HG03097 (cell line): ENCODE measurements around the gene SNTB2.
"Not testable (repeated sequence)": the region's sequence is repeated elsewhere in the genome, so short reads cannot be mapped to it uniquely, and the experiment has no call there.

Source experiments
- ATAC-seq: cut with Tn5 transposase; IDR thresholded peaks from one replicate; pipeline ENCODE4 v1.9.1; 2021; ENCODE audit not compliant: unreplicated experiment, low FRiP score

SNTB2 gene

GRCh38 chr16:69225121-69225520 lies 38.2 kb downstream of the SNTB2 start:
- ATAC-seq, result no peak

GRCh38 chr16:69233124-69233523 lies 46.2 kb downstream of the SNTB2 start:
- no peak for ATAC-seq

- no peak for ATAC-seq
Measured at GRCh38 chr16:69234460-69234859, 47.5 kb downstream of the SNTB2 start.

- ATAC-seq, result no peak
Measured at GRCh38 chr16:69236319-69236718, 49.4 kb downstream of the SNTB2 start.

GRCh38 chr16:69237296-69237695 lies 50.3 kb downstream of the SNTB2 start:
- no peak for ATAC-seq

- ATAC-seq, result no peak
Measured at GRCh38 chr16:69239851-69240250, 52.9 kb downstream of the SNTB2 start.

GRCh38 chr16:69240331-69240730 lies 53.4 kb downstream of the SNTB2 start:
- no peak for ATAC-seq

- ATAC-seq, result no peak
Measured at GRCh38 chr16:69241926-69242325, 55.0 kb downstream of the SNTB2 start.

- ATAC-seq, result no peak
Measured at GRCh38 chr16:69243479-69243878, 56.5 kb downstream of the SNTB2 start.

- ATAC-seq, result no peak
Measured at GRCh38 chr16:69244336-69244735, 57.4 kb downstream of the SNTB2 start.

GRCh38 chr16:69250081-69250480 lies 63.1 kb downstream of the SNTB2 start:
- ATAC-seq, result no peak

- no peak for ATAC-seq
Measured at GRCh38 chr16:69253870-69254341, 66.9 kb downstream of the SNTB2 start.

- ATAC-seq, result not testable (repeated sequence)
Measured at GRCh38 chr16:69259428-69259764, 72.4 kb downstream of the SNTB2 start.

GRCh38 chr16:69260019-69260418 lies 73.1 kb downstream of the SNTB2 start:
- ATAC-seq, result no peak

- no peak for ATAC-seq
Measured at GRCh38 chr16:69260506-69260905, 73.5 kb downstream of the SNTB2 start.

- no peak for ATAC-seq
Measured at GRCh38 chr16:69266334-69267063, 79.5 kb downstream of the SNTB2 start.

- ATAC-seq, result no peak
Measured at GRCh38 chr16:69267633-69268032, 80.7 kb downstream of the SNTB2 start.

- no peak for ATAC-seq
Measured at GRCh38 chr16:69270395-69270794, 83.4 kb downstream of the SNTB2 start.

- no peak for ATAC-seq
Measured at GRCh38 chr16:69270831-69271230, 83.9 kb downstream of the SNTB2 start.

GRCh38 chr16:69273009-69273408 lies 86.0 kb downstream of the SNTB2 start:
- no peak for ATAC-seq

GRCh38 chr16:69274699-69275235 lies 87.8 kb downstream of the SNTB2 start:
- ATAC-seq, result no peak
